HepG2 (cell line): Measurements from ENCODE around the gene ATP8B1. TPM values are rescaled to one million over a fixed set of nuclear protein-coding genes. Genes with fewer than 3 reads are reported as not detected.
A peak's percentile ranks its signal among the peaks of the same experiment; 100 is the strongest.

Experiments
- ARID2 ChIP-seq: sonication (generic); formaldehyde crosslinking; IDR thresholded peaks from 2 replicates; pipeline ENCODE4 v1.8.1; 2022; ENCODE audit warnings: mild to moderate bottlenecking, missing genetic modification reagents, borderline replicate concordance
- ASH2L ChIP-seq: fragments of 300-600, 200-600 bp; sonication (generic); IDR thresholded peaks from 2 replicates; pipeline ENCODE4 v1.7.0; 2017; ENCODE audit warnings: low read depth, mild to moderate bottlenecking, moderate library complexity, mixed read lengths, low read length; ENCODE audit not compliant: insufficient read length
- CAMTA2 ChIP-seq: sonication (generic); formaldehyde crosslinking; IDR thresholded peaks from 2 replicates; pipeline ENCODE4 v1.4.0; 2020; ENCODE audit warnings: mild to moderate bottlenecking, missing genetic modification reagents, borderline replicate concordance
- CHD4 ChIP-seq: fragments of 200-600 bp; sonication (generic); IDR thresholded peaks from 2 replicates; pipeline ENCODE4 v1.7.0; 2017; ENCODE audit warnings: mild to moderate bottlenecking, low read length, borderline replicate concordance
- DNMT3B ChIP-seq: conservative IDR thresholded peaks from 2 replicates; pipeline ENCODE4 v1.6.1; 2016; ENCODE audit warnings: missing biosample characterization, control low read depth
- DR1 ChIP-seq: sonication (generic); formaldehyde crosslinking; IDR thresholded peaks from 2 replicates; pipeline ENCODE4 v1.8.0; 2021; ENCODE audit warnings: mild to moderate bottlenecking, missing genetic modification reagents, inconsistent platforms
- FOXC1 ChIP-seq: sonication (generic); formaldehyde crosslinking; IDR thresholded peaks from 2 replicates; pipeline ENCODE4 v1.8.0; 2022; ENCODE audit warnings: mild to moderate bottlenecking, missing genetic modification reagents, borderline replicate concordance
- IKZF4 ChIP-seq: sonication (generic); formaldehyde crosslinking; IDR thresholded peaks from 2 replicates; pipeline ENCODE4 v1.5.1; 2020; ENCODE audit warnings: borderline replicate concordance, mild to moderate bottlenecking, low read depth, missing genetic modification reagents; ENCODE audit errors: not compliant biosample characterization
- RARG ChIP-seq: sonication (generic); formaldehyde crosslinking; IDR thresholded peaks from 2 replicates; pipeline ENCODE4 v1.4.0; 2020; ENCODE audit warnings: low read depth, mild to moderate bottlenecking, missing genetic modification reagents
- SRSF9 ChIP-seq: fragments of 200-400 bp; formaldehyde crosslinking; IDR thresholded peaks from 2 replicates; pipeline ENCODE4 v1.6.1; 2018; ENCODE audit warnings: borderline replicate concordance, mild to moderate bottlenecking, low read depth, low read length; ENCODE audit not compliant: insufficient read depth, poor library complexity, severe bottlenecking
- ZC3H4 ChIP-seq: sonication (generic); formaldehyde crosslinking; IDR thresholded peaks from 2 replicates; pipeline ENCODE4 v1.4.0; 2020; ENCODE audit warnings: missing genetic modification reagents, borderline replicate concordance
- ZFX ChIP-seq: sonication (generic); formaldehyde crosslinking; IDR thresholded peaks from 2 replicates; pipeline ENCODE4 v1.4.0; 2020; ENCODE audit warnings: mild to moderate bottlenecking, low read depth, missing genetic modification reagents, moderate library complexity
- ZKSCAN1 ChIP-seq: fragments of 150-350 bp; IDR thresholded peaks from 2 replicates; pipeline ENCODE4 v1.6.1; 2014; ENCODE audit warnings: low read length
- ZNF569 ChIP-seq: sonication (generic); formaldehyde crosslinking; IDR thresholded peaks from 2 replicates; pipeline ENCODE4 v1.5.0; 2020; ENCODE audit warnings: mild to moderate bottlenecking, missing genetic modification reagents, moderate library complexity, borderline replicate concordance
- ZNF672 ChIP-seq: sonication (generic); formaldehyde crosslinking; IDR thresholded peaks from 2 replicates; pipeline ENCODE4 v1.8.1; 2022; ENCODE audit warnings: missing genetic modification reagents
- ZNF790 ChIP-seq: sonication (generic); formaldehyde crosslinking; IDR thresholded peaks from 2 replicates; pipeline ENCODE4 v1.8.0; 2022; ENCODE audit warnings: missing genetic modification reagents, mild to moderate bottlenecking, borderline replicate concordance
- polyA plus RNA-seq, 8 experiments: library from polyadenylated mRNA; depleted of rRNA in 3 of 8; stranded (reverse) in 7 of 8; unstranded in 1 of 8; fragments of >200 nt; fragmentation: Illumina TruSeq in 4 of 8; extraction: Trizol in 4 of 8; gene quantifications; 2 replicates each; pipeline versions ENCODE4 v1.2.1 to v1.2.3, GENCODE V29; 2011 to 2016; ENCODE audit warnings: low read depth in 4 of 8, missing spikeins in 1 of 8, mixed read lengths in 1 of 8; ENCODE audit not compliant: insufficient read depth in 1 of 8
- total RNA-seq, 5 experiments: library from RNA; depleted of rRNA; stranded (reverse); fragments of >200 nt; fragmentation: Illumina TruSeq; extraction: Trizol; gene quantifications; 2 replicates each; pipeline ENCODE4 v1.2.3, GENCODE V29; 2016; ENCODE audit warnings: low read depth in 1 of 5
- TF ChIP-seq, protein P1 (sequence below): sonication (generic); formaldehyde crosslinking; IDR thresholded peaks from 2 replicates; pipeline ENCODE4 v1.4.0; 2020; ENCODE audit warnings: missing genetic modification reagents
- TF ChIP-seq, protein P2 (sequence below): sonication (generic); formaldehyde crosslinking; IDR thresholded peaks from 2 replicates; pipeline ENCODE4 v1.4.0; 2020; ENCODE audit warnings: mild to moderate bottlenecking, missing genetic modification reagents
- TF ChIP-seq, protein P3 (sequence below): sonication (generic); formaldehyde crosslinking; IDR thresholded peaks from 2 replicates; pipeline ENCODE4 v1.5.1; 2020; ENCODE audit warnings: missing genetic modification reagents, mild to moderate bottlenecking, borderline replicate concordance
- TF ChIP-seq, protein P4 (sequence below): IDR thresholded peaks from 2 replicates; pipeline ENCODE4 v1.6.1; 2016; ENCODE audit warnings: low read depth, borderline replicate concordance

Gene ATP8B1
- total and polyA plus RNA-seq, 2 of the 13 experiments (the other 11 are each of a cell fraction or from before 2014, with no cell fraction given) = 2.8 to 4.0 TPM

DNA sequence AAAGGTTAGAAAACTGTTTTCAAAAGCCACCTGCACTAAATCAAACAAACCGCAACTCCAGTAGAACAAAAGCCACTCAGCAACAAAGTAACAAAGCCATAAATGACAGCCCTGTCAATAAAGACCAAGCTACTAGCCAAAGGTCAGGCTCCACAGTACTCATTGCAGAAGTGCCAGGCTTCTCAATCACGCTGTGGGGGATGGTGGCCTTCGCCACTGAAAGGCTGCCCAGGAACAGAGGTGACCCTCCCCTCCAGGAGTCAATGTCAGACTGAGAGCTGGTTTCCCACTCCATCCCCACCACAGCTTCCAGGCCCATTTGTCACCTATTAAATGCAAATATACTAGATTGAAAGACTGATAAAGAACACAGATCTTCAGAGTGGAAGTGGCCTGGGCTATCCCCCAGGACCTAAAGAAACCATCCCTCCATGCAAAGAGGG is 5.9 kb downstream of the ATP8B1 start (continued):
- TF ChIP-seq, protein P1, sequence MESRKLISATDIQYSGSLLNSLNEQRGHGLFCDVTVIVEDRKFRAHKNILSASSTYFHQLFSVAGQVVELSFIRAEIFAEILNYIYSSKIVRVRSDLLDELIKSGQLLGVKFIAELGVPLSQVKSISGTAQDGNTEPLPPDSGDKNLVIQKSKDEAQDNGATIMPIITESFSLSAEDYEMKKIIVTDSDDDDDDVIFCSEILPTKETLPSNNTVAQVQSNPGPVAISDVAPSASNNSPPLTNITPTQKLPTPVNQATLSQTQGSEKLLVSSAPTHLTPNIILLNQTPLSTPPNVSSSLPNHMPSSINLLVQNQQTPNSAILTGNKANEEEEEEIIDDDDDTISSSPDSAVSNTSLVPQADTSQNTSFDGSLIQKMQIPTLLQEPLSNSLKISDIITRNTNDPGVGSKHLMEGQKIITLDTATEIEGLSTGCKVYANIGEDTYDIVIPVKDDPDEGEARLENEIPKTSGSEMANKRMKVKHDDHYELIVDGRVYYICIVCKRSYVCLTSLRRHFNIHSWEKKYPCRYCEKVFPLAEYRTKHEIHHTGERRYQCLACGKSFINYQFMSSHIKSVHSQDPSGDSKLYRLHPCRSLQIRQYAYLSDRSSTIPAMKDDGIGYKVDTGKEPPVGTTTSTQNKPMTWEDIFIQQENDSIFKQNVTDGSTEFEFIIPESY (CRISPR knock-in tag) = peak; percentile 60; the same call in 1 of the 2 replicates
- no peak for TF ChIP-seq ZNF790 (CRISPR knock-in tag)
- TF ChIP-seq ZFX = peak; percentile 30; the same call in 1 of the 2 replicates
- TF ChIP-seq CHD4 = no peak
- TF ChIP-seq DNMT3B (CRISPR knock-in tag) = no peak
- no peak for TF ChIP-seq SRSF9
- TF ChIP-seq ZC3H4 (CRISPR knock-in tag) = no peak
- no peak for TF ChIP-seq IKZF4
- TF ChIP-seq DR1 = no peak
- no peak for TF ChIP-seq CAMTA2 (CRISPR knock-in tag)
- TF ChIP-seq, protein P2, sequence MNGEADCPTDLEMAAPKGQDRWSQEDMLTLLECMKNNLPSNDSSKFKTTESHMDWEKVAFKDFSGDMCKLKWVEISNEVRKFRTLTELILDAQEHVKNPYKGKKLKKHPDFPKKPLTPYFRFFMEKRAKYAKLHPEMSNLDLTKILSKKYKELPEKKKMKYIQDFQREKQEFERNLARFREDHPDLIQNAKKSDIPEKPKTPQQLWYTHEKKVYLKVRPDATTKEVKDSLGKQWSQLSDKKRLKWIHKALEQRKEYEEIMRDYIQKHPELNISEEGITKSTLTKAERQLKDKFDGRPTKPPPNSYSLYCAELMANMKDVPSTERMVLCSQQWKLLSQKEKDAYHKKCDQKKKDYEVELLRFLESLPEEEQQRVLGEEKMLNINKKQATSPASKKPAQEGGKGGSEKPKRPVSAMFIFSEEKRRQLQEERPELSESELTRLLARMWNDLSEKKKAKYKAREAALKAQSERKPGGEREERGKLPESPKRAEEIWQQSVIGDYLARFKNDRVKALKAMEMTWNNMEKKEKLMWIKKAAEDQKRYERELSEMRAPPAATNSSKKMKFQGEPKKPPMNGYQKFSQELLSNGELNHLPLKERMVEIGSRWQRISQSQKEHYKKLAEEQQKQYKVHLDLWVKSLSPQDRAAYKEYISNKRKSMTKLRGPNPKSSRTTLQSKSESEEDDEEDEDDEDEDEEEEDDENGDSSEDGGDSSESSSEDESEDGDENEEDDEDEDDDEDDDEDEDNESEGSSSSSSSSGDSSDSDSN (CRISPR knock-in tag) = peak; percentile 50; the same call in 1 of the 2 replicates
- TF ChIP-seq, protein P3, sequence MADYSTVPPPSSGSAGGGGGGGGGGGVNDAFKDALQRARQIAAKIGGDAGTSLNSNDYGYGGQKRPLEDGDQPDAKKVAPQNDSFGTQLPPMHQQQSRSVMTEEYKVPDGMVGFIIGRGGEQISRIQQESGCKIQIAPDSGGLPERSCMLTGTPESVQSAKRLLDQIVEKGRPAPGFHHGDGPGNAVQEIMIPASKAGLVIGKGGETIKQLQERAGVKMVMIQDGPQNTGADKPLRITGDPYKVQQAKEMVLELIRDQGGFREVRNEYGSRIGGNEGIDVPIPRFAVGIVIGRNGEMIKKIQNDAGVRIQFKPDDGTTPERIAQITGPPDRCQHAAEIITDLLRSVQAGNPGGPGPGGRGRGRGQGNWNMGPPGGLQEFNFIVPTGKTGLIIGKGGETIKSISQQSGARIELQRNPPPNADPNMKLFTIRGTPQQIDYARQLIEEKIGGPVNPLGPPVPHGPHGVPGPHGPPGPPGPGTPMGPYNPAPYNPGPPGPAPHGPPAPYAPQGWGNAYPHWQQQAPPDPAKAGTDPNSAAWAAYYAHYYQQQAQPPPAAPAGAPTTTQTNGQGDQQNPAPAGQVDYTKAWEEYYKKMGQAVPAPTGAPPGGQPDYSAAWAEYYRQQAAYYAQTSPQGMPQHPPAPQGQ = no peak
- 0 out of 2 replicates have a peak, but pooled peaks have one; percentile 31 for TF ChIP-seq ZKSCAN1
- TF ChIP-seq ASH2L = peak; percentile 75
- no peak for TF ChIP-seq ZNF672
- TF ChIP-seq FOXC1 = no peak
- no peak for TF ChIP-seq ZNF569 (CRISPR knock-in tag)
- TF ChIP-seq, protein P4, sequence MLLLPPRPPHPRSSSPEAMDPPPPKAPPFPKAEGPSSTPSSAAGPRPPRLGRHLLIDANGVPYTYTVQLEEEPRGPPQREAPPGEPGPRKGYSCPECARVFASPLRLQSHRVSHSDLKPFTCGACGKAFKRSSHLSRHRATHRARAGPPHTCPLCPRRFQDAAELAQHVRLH = peak; percentile 45; the same call in 1 of the 2 replicates
- TF ChIP-seq ARID2 (CRISPR knock-in tag) = no peak
- no peak for TF ChIP-seq RARG (CRISPR knock-in tag)
